H9 (cell line): ENCODE measurements around the gene KCNAB1. TPM values are rescaled to one million over a fixed set of nuclear protein-coding genes. Genes with fewer than 3 reads are reported as not detected.

ENCODE experiments used
- DNase-seq: peaks from one replicate; pipeline ENCODE4 v3.0.0-alpha.2; 2017
- H2AFZ ChIP-seq: one replicate; pipeline ENCODE4 v1.6.1; 2013; ENCODE audit warnings: mild to moderate bottlenecking, low read length, control low read depth, moderate library complexity
- H2AK5ac ChIP-seq: 2 replicates; pipeline ENCODE4 v1.6.1; 2013; ENCODE audit warnings: low read length, control low read depth, mixed read lengths; ENCODE audit not compliant: insufficient read length
- H2BK120ac ChIP-seq: one replicate; pipeline ENCODE4 v1.6.1; 2013; ENCODE audit warnings: low read depth, mild to moderate bottlenecking, low read length, control low read depth, inconsistent platforms; ENCODE audit not compliant: poor library complexity, severe bottlenecking
- H2BK12ac ChIP-seq: 2 replicates; pipeline ENCODE4 v1.6.1; 2013; ENCODE audit warnings: low read length, control low read depth, mixed read lengths, low read depth; ENCODE audit not compliant: insufficient read length
- H2BK15ac ChIP-seq: 2 replicates; pipeline ENCODE4 v1.6.1; 2013; ENCODE audit warnings: low read depth, low read length, control low read depth
- H2BK20ac ChIP-seq: one replicate; pipeline ENCODE4 v1.6.1; 2013; ENCODE audit warnings: low read depth, mild to moderate bottlenecking, low read length, control low read depth, inconsistent platforms; ENCODE audit not compliant: poor library complexity, severe bottlenecking
- H2BK5ac ChIP-seq: 2 replicates; pipeline ENCODE4 v1.6.1; 2013; ENCODE audit warnings: low read length, control low read depth, mixed read lengths; ENCODE audit not compliant: insufficient read length
- H3K14ac ChIP-seq: 2 replicates; pipeline ENCODE4 v1.6.1; 2013; ENCODE audit warnings: low read length, control low read depth; ENCODE audit not compliant: insufficient read depth
- H3K18ac ChIP-seq: 2 replicates; pipeline ENCODE4 v1.6.1; 2013; ENCODE audit warnings: low read depth, mild to moderate bottlenecking, mixed read lengths, low read length, control low read depth; ENCODE audit not compliant: insufficient read length
- H3K23ac ChIP-seq: 2 replicates; pipeline ENCODE4 v1.6.1; 2013; ENCODE audit warnings: low read length, control low read depth, mixed read lengths, low read depth; ENCODE audit not compliant: insufficient read length
- H3K23me2 ChIP-seq: 2 replicates; pipeline ENCODE4 v1.6.1; 2013; ENCODE audit warnings: low read depth, mild to moderate bottlenecking, mixed read lengths, low read length, control low read depth; ENCODE audit not compliant: insufficient read length, poor library complexity, severe bottlenecking
- H3K27ac ChIP-seq: 2 replicates; pipeline ENCODE4 v1.5.1; 2013; ENCODE audit warnings: low read length, control low read depth, mixed read lengths, low read depth; ENCODE audit not compliant: insufficient read length
- H3K27me3 ChIP-seq: 2 replicates; pipeline ENCODE4 v1.6.1; 2013; ENCODE audit warnings: low read length, control low read depth, inconsistent platforms; ENCODE audit not compliant: insufficient read depth
- H3K4ac ChIP-seq: 2 replicates; pipeline ENCODE4 v1.6.1; 2013; ENCODE audit warnings: low read depth, mild to moderate bottlenecking, control low read depth, inconsistent platforms, low read length, moderate library complexity
- H3K4me1 ChIP-seq: 2 replicates; pipeline ENCODE4 v1.6.1; 2013; ENCODE audit warnings: low read length, control low read depth, inconsistent platforms; ENCODE audit not compliant: insufficient read depth
- H3K4me2 ChIP-seq: 2 replicates; pipeline ENCODE4 v1.6.1; 2013; ENCODE audit warnings: low read length, control low read depth, mixed read lengths; ENCODE audit not compliant: insufficient read length, insufficient read depth
- H3K56ac ChIP-seq: 2 replicates; pipeline ENCODE4 v1.6.1; 2013; ENCODE audit warnings: low read depth, mild to moderate bottlenecking, mixed read lengths, low read length, control low read depth; ENCODE audit not compliant: insufficient read length
- H3K79me1 ChIP-seq: 2 replicates; pipeline ENCODE4 v1.6.1; 2013; ENCODE audit warnings: low read depth, mild to moderate bottlenecking, moderate library complexity, low read length, control low read depth, inconsistent platforms; ENCODE audit not compliant: insufficient read depth, poor library complexity, severe bottlenecking
- H3K79me2 ChIP-seq: 2 replicates; pipeline ENCODE4 v1.6.1; 2013; ENCODE audit warnings: low read length, control low read depth, inconsistent platforms; ENCODE audit not compliant: insufficient read depth
- H3K9ac ChIP-seq: 2 replicates; pipeline ENCODE4 v1.6.1; 2013; ENCODE audit warnings: low read length, control low read depth, mixed read lengths; ENCODE audit not compliant: insufficient read length; ENCODE audit errors: extremely low read depth
- H3K9me3 ChIP-seq: one replicate; pipeline ENCODE4 v1.6.1; 2013; ENCODE audit warnings: low read depth, low read length, inconsistent platforms; ENCODE audit not compliant: control insufficient read depth
- H3T11ph ChIP-seq: one replicate; pipeline ENCODE4 v1.6.1; 2013; ENCODE audit warnings: mild to moderate bottlenecking, low read length, control low read depth, inconsistent platforms
- H4K20me1 ChIP-seq: one replicate; pipeline ENCODE4 v1.6.1; 2013; ENCODE audit not compliant: control insufficient read depth, insufficient read length, insufficient read depth
- H4K5ac ChIP-seq: 2 replicates; pipeline ENCODE4 v1.6.1; 2013; ENCODE audit warnings: low read depth, mild to moderate bottlenecking, mixed read lengths, low read length, control low read depth; ENCODE audit not compliant: insufficient read length
- H4K8ac ChIP-seq: replicated peaks from 2 replicates; pipeline ENCODE4 v1.6.1; 2013; ENCODE audit warnings: low read length, control low read depth, mixed read lengths, low read depth; ENCODE audit not compliant: insufficient read length
- H4K91ac ChIP-seq: 2 replicates; pipeline ENCODE4 v1.6.1; 2013; ENCODE audit warnings: low read depth, mild to moderate bottlenecking, moderate library complexity, mixed read lengths, low read length, control low read depth; ENCODE audit not compliant: insufficient read length
- H3K27ac Mint-ChIP-seq, 3 experiments: 2 replicates in 2 of 3; 3 replicates in 1 of 3; pipeline ENCODE4 v1.8.0; 2020 to 2021; ENCODE audit warnings: mixed read lengths in 3 of 3, mild to moderate bottlenecking in 1 of 3, moderate library complexity in 1 of 3
- H3K27me3 Mint-ChIP-seq: 2 replicates; pipeline ENCODE4 v1.8.0; 2021; ENCODE audit warnings: low read depth, mild to moderate bottlenecking, moderate library complexity, mixed read lengths
- H3K36me3 Mint-ChIP-seq, 3 experiments: 2 replicates in 2 of 3; 3 replicates in 1 of 3; pipeline ENCODE4 v1.8.0; 2020 to 2021; ENCODE audit warnings: low read depth in 3 of 3, mixed read lengths in 3 of 3; ENCODE audit not compliant: insufficient read depth in 1 of 3
- H3K4me1 Mint-ChIP-seq, 2 experiments: 2 replicates each; pipeline ENCODE4 v1.8.0; 2020; ENCODE audit warnings: mixed read lengths in 2 of 2
- H3K4me3 Mint-ChIP-seq, 2 experiments: 2 replicates in 1 of 2; 3 replicates in 1 of 2; pipeline ENCODE4 v1.8.0; 2020 to 2021; ENCODE audit warnings: mild to moderate bottlenecking in 2 of 2, mixed read lengths in 2 of 2, moderate library complexity in 1 of 2
- H3K9me3 Mint-ChIP-seq, 2 experiments: 2 replicates in 1 of 2; 3 replicates in 1 of 2; pipeline ENCODE4 v1.8.0; 2020; ENCODE audit warnings: mild to moderate bottlenecking in 2 of 2, mixed read lengths in 2 of 2, moderate library complexity in 1 of 2
- CTCF ChIP-seq: fragments of 200-600 bp; sonication (generic); conservative IDR thresholded peaks from 3 replicates; pipeline ENCODE4 v1.8.0; 2021; ENCODE audit warnings: antibody characterized with exemption, mild to moderate bottlenecking
- WGBS: extraction: QIAGEN DNeasy Blood & Tissue Kit; methylation state at CpG from one replicate; pipeline ENCODE4 v1.1.7; 2013; ENCODE audit warnings: missing lambda C conversion rate, low lambda C conversion rate, mixed read lengths; ENCODE audit not compliant: insufficient read length; ENCODE audit errors: extremely low coverage; 5-methylcytosine and 5-hydroxymethylcytosine counted together
- total RNA-seq: library from RNA; stranded (reverse); gene quantifications from 2 replicates; pipeline ENCODE4 v1.2.1, GENCODE V29; 2021

KCNAB1 gene
- total RNA-seq, 1 experiment from 2014 or later = 3.7 TPM

GRCh38 chr3:156108616-156109015 is 11.8 kb upstream of the KCNAB1 start:
- H3K56ac ChIP-seq = no peak overlapping the region
- no peak overlapping the region for H2AFZ ChIP-seq
- DNase-seq = no peak
- no peak overlapping the region for H3T11ph ChIP-seq
- no peaks in the 10 kb centered on the region for H3K9me3 ChIP-seq
- no peaks in the 10 kb centered on the region for H3K4me1 ChIP-seq
- no peaks in the 10 kb centered on the region for H3K79me1 ChIP-seq
- no peaks in the 10 kb centered on the region for H4K20me1 ChIP-seq
- H3K23ac ChIP-seq = no peak overlapping the region
- H3K18ac ChIP-seq = no peak overlapping the region
- TF ChIP-seq CTCF = no peak
- H3K79me2 ChIP-seq = no peaks in the 10 kb centered on the region
- Mint-ChIP-seq H3K27me3 (no peaks in the 10 kb centered on the region; the same call in 1 of the 2 replicates), H3K36me3 (no peaks in the 10 kb centered on the region), H3K9me3 (no peaks in the 10 kb centered on the region), H3K27ac (no peak overlapping the region), H3K4me3 (no peak overlapping the region), H3K4me1 (no peaks in the 10 kb centered on the region)
- H3K4me2 ChIP-seq = no peak overlapping the region
- no peak overlapping the region for H2BK120ac ChIP-seq
- no peak overlapping the region for H3K4ac ChIP-seq
- no peak overlapping the region for H2BK20ac ChIP-seq
- no peak overlapping the region for H2AK5ac ChIP-seq
- no peak overlapping the region for H2BK15ac ChIP-seq
- WGBS = no CpG with 5 or more reads among the region's 3 CpGs
- no peak overlapping the region for H2BK5ac ChIP-seq
- no peak overlapping the region for H4K5ac ChIP-seq
- no peak overlapping the region for H2BK12ac ChIP-seq
- H3K27me3 ChIP-seq = no peaks in the 10 kb centered on the region
- H3K27ac ChIP-seq = no peak overlapping the region
- H4K8ac ChIP-seq = no peak overlapping the region
- peaks cover 3% of the 10 kb centered on the region for H3K23me2 ChIP-seq
- no peak overlapping the region for H3K9ac ChIP-seq
- H4K91ac ChIP-seq = no peak overlapping the region
- H3K14ac ChIP-seq = no peak overlapping the region
